Measurements from ENCODE around the gene DYNC1LI1. TPM values are rescaled to one million over a fixed set of nuclear protein-coding genes. Genes with fewer than 3 reads are reported as not detected.

The DYNC1LI1 gene
- total RNA-seq, 1 donor from 2014 or later, result 25.3 TPM

DNA sequence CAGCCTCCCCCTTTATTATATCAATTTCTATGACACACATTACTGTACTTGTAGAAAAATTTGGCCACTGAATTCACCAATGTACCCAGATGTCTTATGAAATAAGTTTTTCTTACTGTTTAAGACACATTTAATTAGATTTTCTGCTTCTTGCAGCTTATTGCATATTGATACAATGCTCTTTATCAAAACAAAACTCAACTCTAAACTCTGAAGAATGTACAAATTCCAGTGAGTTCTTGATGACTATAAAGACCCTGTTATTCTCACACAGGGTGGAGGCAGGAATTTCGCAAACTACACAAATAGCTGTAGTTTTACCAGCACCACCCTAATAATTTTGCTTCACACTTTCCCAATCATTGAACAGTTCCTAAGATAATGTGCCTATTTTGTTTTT is 90.1 kb downstream of the DYNC1LI1 start:
- Histone ChIP-seq H3K27ac (no peak overlapping the region), H3K9me3 (no peaks in the 10 kb centered on the region), H3K27me3 (no peaks in the 10 kb centered on the region), H3K36me3 (no peaks in the 10 kb centered on the region), H3K4me3 (no peak overlapping the region), H3K4me1 (no peaks in the 10 kb centered on the region)
- TF ChIP-seq POLR2AphosphoS5 (IDR thresholded peaks at IDR 0.05; ENCODE audit: insufficient read depth in 1 of 2, low read depth in 1 of 2), result no peak
- TF ChIP-seq POLR2A (IDR thresholded peaks at IDR 0.05), result no peak
- intact Hi-C loops (cut with DNase I), result no loop called here
- no peak for DNase-seq (ENCODE audit: extremely low spot score in 2 of 2)

Small RNA genes lying within 50 kb of the gene (microRNA-seq; reads per million reads assigned to microRNA genes)
- not detected for gene MIR548AY (ENCODE audit: borderline number of aligned reads, borderline replicate concordance)

Small RNA genes lying within 50 kb of the gene (small RNA-seq; reads per million reads assigned to genes)
- gene MIR548AY, result not detected

Other genes with a start within 250 kb of the DYNC1LI1 start
- gene CMTM7, start 179.0 kb downstream of the DYNC1LI1 start, total RNA-seq, result 11.0 TPM
- gene CMTM6, start 68.0 kb downstream of the DYNC1LI1 start, total RNA-seq, result 28.0 TPM
- gene CNOT10, start 114.3 kb upstream of the DYNC1LI1 start, total RNA-seq, result 28.7 TPM
- gene TRIM71, start 247.1 kb upstream of the DYNC1LI1 start, total RNA-seq, result not detected